Ascending aorta (tissue), 2 donors: ENCODE measurements around the gene TGFB1I1. TPM values are rescaled to one million over a fixed set of nuclear protein-coding genes. Genes with fewer than 3 reads are reported as not detected.
"Not testable (repeated sequence)": the region's sequence is repeated elsewhere in the genome, so short reads cannot be mapped to it uniquely, and the experiment has no call there.

ENCODE experiments used
- DNase-seq, 2 donors: peaks; one replicate each; pipeline ENCODE4 v3.0.0-alpha.2; 2019; ENCODE audit warnings: low spot score in 2 of 2
- H3K27ac ChIP-seq, 2 donors: fragments of 200-600 bp; sonication (generic); one replicate each; pipeline ENCODE4 v1.5.1; 2016 to 2017; ENCODE audit warnings: mild to moderate bottlenecking in 1 of 2
- H3K27me3 ChIP-seq: fragments of 200-600 bp; sonication (generic); one replicate; pipeline ENCODE4 v1.5.1; 2017
- H3K36me3 ChIP-seq, 2 donors: fragments of 200-600 bp; sonication (generic); one replicate each; pipeline ENCODE4 v1.5.1; 2016
- H3K4me1 ChIP-seq, 2 donors: fragments of 200-600 bp; sonication (generic); one replicate each; pipeline ENCODE4 v1.5.1; 2016 to 2017; ENCODE audit warnings: mild to moderate bottlenecking in 1 of 2
- H3K4me3 ChIP-seq, 2 donors: fragments of 200-600 bp; sonication (generic); one replicate each; pipeline ENCODE4 v1.5.1; 2016 to 2017; ENCODE audit warnings: mild to moderate bottlenecking in 1 of 2
- H3K9me3 ChIP-seq, 2 donors: fragments of 200-600 bp; sonication (generic); one replicate each; pipeline ENCODE4 v1.5.1; 2016
- CTCF ChIP-seq, 3 experiments: fragments of 200-600 bp in 2 of 3; fragments of 450-650 bp in 1 of 3; sonication (generic) in 2 of 3; IDR thresholded peaks; one replicate each; pipeline ENCODE4 v1.5.1; 2016 to 2019; ENCODE audit warnings: antibody characterized with exemption in 3 of 3, mild to moderate bottlenecking in 1 of 3, moderate library complexity in 1 of 3
- intact Hi-C: fragments of 100-400 bp; cut with DNase I; formaldehyde crosslinking; loops from one replicate; pipeline ENCODE4 v1.15.1; 2023
- total RNA-seq: library from RNA; depleted of rRNA; stranded (reverse); fragments of >200 nt; gene quantifications from one replicate; pipeline ENCODE4 v1.1.0, GENCODE V29; 2016

Gene TGFB1I1
- total RNA-seq, 1 donor from 2014 or later, result 325 TPM

- no peak for DNase-seq
These were observed 7.0 kb downstream of the TGFB1I1 start for GRCh38 chr16:31478956-31479355.

GRCh38 chr16:31479751-31480150 is 7.8 kb downstream of the TGFB1I1 start:
- no peak overlapping the region for H3K27ac ChIP-seq
- intact Hi-C loops, result loop anchor here (10.0 kb wide), 1 partner anchor 235 kb away; a partner anchor contains a TSS
- H3K36me3 ChIP-seq, result peaks cover 32 to 42% of the 10 kb centered on the region in 2 donors
- H3K4me3 ChIP-seq, result no peak overlapping the region
- no peaks in the 10 kb centered on the region for H3K4me1 ChIP-seq
- DNase-seq, result no peak
- no peaks in the 10 kb centered on the region for H3K27me3 ChIP-seq
- H3K9me3 ChIP-seq, result no peaks in the 10 kb centered on the region
- no peak for TF ChIP-seq CTCF (IDR thresholded peaks at IDR 0.05)

More at GRCh38 chr16:31478956-31479355, 7.0 kb downstream of the TGFB1I1 start:
- H3K4me1 ChIP-seq, result no peaks in the 10 kb centered on the region
- H3K27me3 ChIP-seq, result no peaks in the 10 kb centered on the region
- intact Hi-C loops, result loop anchor here (10.0 kb wide), 1 partner anchor 236 kb away; a partner anchor contains a TSS
- TF ChIP-seq CTCF (IDR thresholded peaks at IDR 0.05), result no peak
- H3K4me3 ChIP-seq, result no peak overlapping the region
- H3K36me3 ChIP-seq, result peaks cover 40 to 50% of the 10 kb centered on the region in 2 donors
- H3K27ac ChIP-seq, result no peak overlapping the region
- H3K9me3 ChIP-seq, result no peaks in the 10 kb centered on the region

- no peak for TF ChIP-seq CTCF (IDR thresholded peaks at IDR 0.05)
- H3K36me3 ChIP-seq, result peaks cover 19 to 29% of the 10 kb centered on the region in 2 donors
- H3K27ac ChIP-seq, result no peak overlapping the region
- H3K4me1 ChIP-seq, result no peaks in the 10 kb centered on the region
- no peaks in the 10 kb centered on the region for H3K27me3 ChIP-seq
- DNase-seq, result no peak
- intact Hi-C loops, result no loop called here
- H3K4me3 ChIP-seq, result no peak overlapping the region
- H3K9me3 ChIP-seq, result no peaks in the 10 kb centered on the region
These were observed 9.0 kb downstream of the TGFB1I1 start for GRCh38 chr16:31480851-31481536.

GRCh38 chr16:31483081-31483480 is 11.1 kb downstream of the TGFB1I1 start, which contains the start of gene SLC5A2:
SLC5A2 (plus strand) TSS chr16:31483123; CDS start chr16:31483137, 14 bp downstream.
- no peak for TF ChIP-seq CTCF (IDR thresholded peaks at IDR 0.05)
- Histone ChIP-seq H3K36me3 (peaks cover 0 to 8% of the 10 kb centered on the region in 2 donors), H3K4me3 (no peak within 1 kb of the TSS), H3K27ac (no peak within 1 kb of the TSS), H3K9me3 (no peaks in the 10 kb centered on the region), H3K4me1 (peaks cover 2 to 9% of the 10 kb centered on the region in 2 donors), H3K27me3 (no peaks in the 10 kb centered on the region)
- intact Hi-C loops, result no loop called here
- DNase-seq, result no peak

GRCh38 chr16:31484048-31484447 is 12.1 kb downstream of the TGFB1I1 start:
- H3K27ac ChIP-seq, H3K9me3 ChIP-seq, intact Hi-C loops, H3K4me3 ChIP-seq, H3K36me3 ChIP-seq, H3K27me3 ChIP-seq, DNase-seq: not testable (repeated sequence)
- H3K4me1 ChIP-seq, result peaks cover 10 to 15% of the 10 kb centered on the region in 2 donors

- Histone ChIP-seq H3K4me3 (no peak overlapping the region), H3K9me3 (no peaks in the 10 kb centered on the region), H3K27ac (no peak overlapping the region), H3K4me1 (peaks cover 10 to 15% of the 10 kb centered on the region in 2 donors), H3K36me3 (no peaks in the 10 kb centered on the region), H3K27me3 (no peaks in the 10 kb centered on the region)
- no peak for DNase-seq
- intact Hi-C loops, result no loop called here
- no peak for TF ChIP-seq CTCF (IDR thresholded peaks at IDR 0.05)
These were observed 12.7 kb downstream of the TGFB1I1 start for GRCh38 chr16:31484491-31485171.
